Endothelial cell of umbilical vein (primary cell): ENCODE data around the gene KDR.

Experiments
- JUN ChIP-seq: IDR thresholded peaks from 2 replicates; pipeline ENCODE4 v1.6.1; 2011; ENCODE audit warnings: borderline replicate concordance, low read depth; ENCODE audit not compliant: insufficient read length, insufficient read depth
- TF ChIP-seq, protein P1 (sequence below), 2 donors: IDR thresholded peaks; 1 replicate in 1 of 2; 2 replicates in 1 of 2; pipeline ENCODE4 v1.5.1; 2011; ENCODE audit warnings: low read length in 2 of 2, mild to moderate bottlenecking in 2 of 2, moderate library complexity in 2 of 2, control low read depth in 1 of 2, inconsistent platforms in 1 of 2, low read depth in 1 of 2; ENCODE audit not compliant: insufficient read depth in 1 of 2; ENCODE audit errors: extremely low read depth in 1 of 2
- TF ChIP-seq, protein P2 (sequence below): IDR thresholded peaks from 2 replicates; pipeline ENCODE4 v1.6.1; 2011; ENCODE audit not compliant: insufficient read depth, insufficient read length

DNA sequence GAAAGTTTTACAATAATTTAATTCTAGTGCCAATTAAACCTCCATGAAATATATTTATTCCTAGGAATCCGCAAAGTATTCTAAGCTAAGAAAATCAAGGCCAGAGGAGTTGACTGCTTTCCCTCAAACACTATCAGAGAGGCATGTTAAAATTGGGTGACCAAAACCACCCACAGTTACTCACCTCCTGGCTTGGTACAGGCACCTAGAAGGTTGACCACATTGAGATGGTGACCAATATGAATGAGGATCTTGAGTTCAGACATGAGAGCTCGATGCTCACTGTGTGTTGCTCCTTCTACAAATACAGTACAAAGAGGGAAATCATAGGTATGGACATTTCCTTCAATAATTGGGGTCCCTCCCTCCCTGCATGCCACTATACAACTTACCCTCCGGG is 29.4 kb downstream of the KDR start:
- TF ChIP-seq, protein P1, sequence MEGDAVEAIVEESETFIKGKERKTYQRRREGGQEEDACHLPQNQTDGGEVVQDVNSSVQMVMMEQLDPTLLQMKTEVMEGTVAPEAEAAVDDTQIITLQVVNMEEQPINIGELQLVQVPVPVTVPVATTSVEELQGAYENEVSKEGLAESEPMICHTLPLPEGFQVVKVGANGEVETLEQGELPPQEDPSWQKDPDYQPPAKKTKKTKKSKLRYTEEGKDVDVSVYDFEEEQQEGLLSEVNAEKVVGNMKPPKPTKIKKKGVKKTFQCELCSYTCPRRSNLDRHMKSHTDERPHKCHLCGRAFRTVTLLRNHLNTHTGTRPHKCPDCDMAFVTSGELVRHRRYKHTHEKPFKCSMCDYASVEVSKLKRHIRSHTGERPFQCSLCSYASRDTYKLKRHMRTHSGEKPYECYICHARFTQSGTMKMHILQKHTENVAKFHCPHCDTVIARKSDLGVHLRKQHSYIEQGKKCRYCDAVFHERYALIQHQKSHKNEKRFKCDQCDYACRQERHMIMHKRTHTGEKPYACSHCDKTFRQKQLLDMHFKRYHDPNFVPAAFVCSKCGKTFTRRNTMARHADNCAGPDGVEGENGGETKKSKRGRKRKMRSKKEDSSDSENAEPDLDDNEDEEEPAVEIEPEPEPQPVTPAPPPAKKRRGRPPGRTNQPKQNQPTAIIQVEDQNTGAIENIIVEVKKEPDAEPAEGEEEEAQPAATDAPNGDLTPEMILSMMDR (IDR thresholded peaks at IDR 0.05; ENCODE audit: extremely low read depth in 1 of 2, insufficient read depth in 1 of 2, low read depth in 1 of 2, low read length in 2 of 2) = no peak
- no peak for TF ChIP-seq JUN
- TF ChIP-seq, protein P2, sequence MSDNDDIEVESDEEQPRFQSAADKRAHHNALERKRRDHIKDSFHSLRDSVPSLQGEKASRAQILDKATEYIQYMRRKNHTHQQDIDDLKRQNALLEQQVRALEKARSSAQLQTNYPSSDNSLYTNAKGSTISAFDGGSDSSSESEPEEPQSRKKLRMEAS = no peak
